K562 (cell line): Measurements from ENCODE around the gene FSTL4. TPM values are rescaled to one million over a fixed set of nuclear protein-coding genes. Genes with fewer than 3 reads are reported as not detected.
A peak's percentile ranks its signal among the peaks of the same experiment; 100 is the strongest.

ENCODE experiments used
- ATAC-seq: fragments of 200-7000 bp; cut with Tn5 transposase; 3 replicates; pipeline ENCODE4 v1.9.1; 2020; ENCODE audit warnings: moderate library complexity
- BruUV-seq: library from RNA; stranded (reverse); fragments of 400-500 nt; replicated peaks from 2 replicates; lab custom pipeline; 2021; lab: Mats Ljungman, UMichigan
- CTCF ChIA-PET: fragments of 300-600 bp; formaldehyde crosslinking; extraction: SDS; loops from one replicate; lab custom pipeline; 2021; ENCODE audit warnings: low intra/inter-chr PET ratio; lab: Yijun Ruan, JAX
- POLR2A ChIA-PET: fragments of 300-600, 350-650 bp; sonication (Branson Sonifier 250); formaldehyde crosslinking; extraction: SDS; loops from one replicate; lab custom pipeline; 2021; ENCODE audit warnings: antibody characterized with exemption, inconsistent platforms; lab: Yijun Ruan, JAX
- DNase-seq, 4 experiments: peaks; one replicate each; pipeline versions ENCODE4 v3.0.0 to v3.0.0-alpha.2; 2011 to 2018; ENCODE audit warnings: low spot score in 3 of 4, mixed read lengths in 3 of 4; ENCODE audit errors: extremely low read depth in 1 of 4
- FAIRE-seq: peaks from 2 replicates; lab custom pipeline; 2011; peaks lifted over from hg19 to GRCh38; lab: Jason Lieb, UNC
- H2AFZ ChIP-seq: 2 replicates; pipeline ENCODE4 v1.6.0; 2011; ENCODE audit warnings: low read depth, low read length, control low read depth, inconsistent platforms
- H3K27ac ChIP-seq: fragments of 200-600 bp; 3 replicates; pipeline ENCODE4 v1.8.0; 2011; ENCODE audit warnings: low read depth, mild to moderate bottlenecking, control low read depth, inconsistent platforms, low read length, moderate library complexity, mixed read lengths; ENCODE audit errors: extremely low read depth
- H3K27me3 ChIP-seq, 2 experiments: fragments of 300-600 bp in 1 of 2; 2 replicates in 1 of 2; 3 replicates in 1 of 2; pipeline versions ENCODE4 v1.6.0 to v1.8.0; 2011; ENCODE audit warnings: inconsistent platforms in 2 of 2, low read length in 2 of 2, mild to moderate bottlenecking in 1 of 2, mixed read lengths in 1 of 2, moderate library complexity in 1 of 2; ENCODE audit not compliant: control insufficient read depth in 2 of 2, insufficient read depth in 2 of 2
- H3K36me3 ChIP-seq: fragments of 300-600 bp; 3 replicates; pipeline ENCODE4 v1.8.0; 2011; ENCODE audit warnings: mild to moderate bottlenecking, low read length, inconsistent platforms; ENCODE audit not compliant: control insufficient read depth, insufficient read depth
- H3K4me1 ChIP-seq, 2 experiments: fragments of 200-600 bp in 1 of 2; replicated peaks in 1 of 2; 2 replicates in 1 of 2; 3 replicates in 1 of 2; pipeline versions ENCODE4 v1.5.1 to v1.8.0; 2011; ENCODE audit warnings: inconsistent platforms in 2 of 2, low read length in 2 of 2, mild to moderate bottlenecking in 1 of 2, mixed read lengths in 1 of 2, moderate library complexity in 1 of 2; ENCODE audit not compliant: control insufficient read depth in 2 of 2, insufficient read depth in 2 of 2
- H3K4me2 ChIP-seq: 2 replicates; pipeline ENCODE4 v1.6.1; 2011; ENCODE audit warnings: low read length, control low read depth, inconsistent platforms, mixed read lengths; ENCODE audit not compliant: insufficient read depth
- H3K4me3 ChIP-seq: fragments of 200-600 bp; sonication (generic), shearing (Covaris generic); 2 replicates; pipeline ENCODE4 v1.5.1; 2016; ENCODE audit warnings: control low read depth, inconsistent platforms
- H3K79me2 ChIP-seq: fragments of 200-600 bp; 3 replicates; pipeline ENCODE4 v1.8.0; 2011; ENCODE audit warnings: low read length, inconsistent platforms; ENCODE audit not compliant: control insufficient read depth, insufficient read depth
- H3K9ac ChIP-seq, 2 experiments: 2 replicates each; pipeline versions ENCODE4 v1.6.0 to v1.6.1; 2011; ENCODE audit warnings: low read depth in 2 of 2, low read length in 2 of 2, control low read depth in 1 of 2, inconsistent platforms in 1 of 2, mild to moderate bottlenecking in 1 of 2, mixed read lengths in 1 of 2; ENCODE audit not compliant: insufficient read depth in 1 of 2
- H3K9me1 ChIP-seq: one replicate; pipeline ENCODE4 v1.6.0; 2011; ENCODE audit warnings: inconsistent platforms, mild to moderate bottlenecking, low read length, moderate library complexity; ENCODE audit not compliant: control insufficient read depth, insufficient read depth
- H3K9me3 ChIP-seq: replicated peaks from 2 replicates; pipeline ENCODE4 v1.5.1; 2011; ENCODE audit warnings: low read depth, low read length, inconsistent platforms; ENCODE audit not compliant: control insufficient read depth, insufficient read depth
- H4K20me1 ChIP-seq: replicated peaks from 2 replicates; pipeline ENCODE4 v1.6.1; 2011; ENCODE audit warnings: low read length, inconsistent platforms, mixed read lengths; ENCODE audit not compliant: control insufficient read depth, insufficient read depth
- ATF1 ChIP-seq, 2 experiments: fragments of 450-650 bp in 1 of 2; IDR thresholded peaks; 2 replicates each; pipeline ENCODE4 v1.6.1; 2016; ENCODE audit warnings: missing compliant biosample characterization in 1 of 2, missing genetic modification characterization in 1 of 2
- CHD2 ChIP-seq: IDR thresholded peaks from 2 replicates; pipeline ENCODE4 v1.6.1; 2011; ENCODE audit warnings: low read depth, low read length
- ETV1 ChIP-seq: fragments of 450-650 bp; conservative IDR thresholded peaks from 2 replicates; pipeline ENCODE4 v1.6.1; 2016; ENCODE audit warnings: missing genetic modification characterization, control low read depth, low read depth, missing compliant biosample characterization
- FOXJ2 ChIP-seq: fragments of 200-800 bp; sonication (Bioruptor generic); IDR thresholded peaks from 2 replicates; pipeline ENCODE4 v1.6.1; 2016; ENCODE audit warnings: missing genetic modification characterization, missing compliant biosample characterization
- NEUROD1 ChIP-seq: fragments of 150-350 bp; IDR thresholded peaks from 2 replicates; pipeline ENCODE4 v1.6.1; 2014; ENCODE audit warnings: borderline replicate concordance, low read length, low read depth; ENCODE audit not compliant: partially characterized antibody
- SPI1 ChIP-seq: IDR thresholded peaks from 2 replicates; pipeline ENCODE4 v1.6.1; 2011; ENCODE audit warnings: low read depth, low read length, control low read depth, borderline replicate concordance
- TFE3 ChIP-seq: fragments of 450-650 bp; formaldehyde crosslinking; IDR thresholded peaks from 2 replicates; pipeline ENCODE4 v1.4.0; 2020; ENCODE audit warnings: mild to moderate bottlenecking, mixed read lengths
- ZNF76 ChIP-seq: fragments of 250-450 bp; sonication (Bioruptor Pico); IDR thresholded peaks from 2 replicates; pipeline ENCODE4 v1.4.0; 2020; ENCODE audit warnings: mild to moderate bottlenecking, moderate library complexity, borderline replicate concordance
- ZNF830 ChIP-seq: fragments of 250-450 bp; sonication (Bioruptor Pico); IDR thresholded peaks from 2 replicates; pipeline ENCODE4 v1.5.0; 2021; ENCODE audit warnings: mild to moderate bottlenecking
- WGBS: fragments of 100-300 bp; shearing (Covaris generic); methylation state at CpG from one replicate; pipeline ENCODE4 v1.1.6; 2016; ENCODE audit warnings: low coverage, mixed read lengths; ENCODE audit not compliant: insufficient coverage; ENCODE audit errors: missing lambda C conversion rate; 5-methylcytosine and 5-hydroxymethylcytosine counted together
- in situ Hi-C: fragments of 300-500 bp; cut with MboI; formaldehyde crosslinking; loops from 4 replicates; pipeline ENCODE4 v1.15.0; 2018; ENCODE audit warnings: inconsistent platforms, mixed read lengths
- intact Hi-C: fragments of 100-400 bp; cut with micrococcal nuclease; formaldehyde crosslinking; loops from 2 replicates; pipeline ENCODE4 v1.14.2; 2022
- polyA plus RNA-seq, 8 experiments: library from polyadenylated mRNA; depleted of rRNA in 4 of 8; stranded (reverse) in 5 of 8; unstranded in 3 of 8; fragments of >200 nt; fragmentation: Nextera tagmentation in 2 of 8; fragmentation: Illumina TruSeq in 1 of 8; extraction: Ambion mirVana in 2 of 8; extraction: Trizol in 1 of 8; gene quantifications; 2 replicates each; pipeline versions ENCODE4 v1.2.1 to v1.2.3, GENCODE V29; 2011 to 2014; ENCODE audit warnings: inconsistent platforms in 1 of 8, missing spikeins in 1 of 8
- total RNA-seq, 7 experiments: library from RNA; depleted of rRNA in 6 of 7; stranded (reverse); fragments of >200 nt in 6 of 7; fragmentation: Illumina TruSeq in 2 of 7; extraction: Trizol in 2 of 7; gene quantifications; 2 replicates each; pipeline versions ENCODE4 v1.2.1 to v1.2.3, GENCODE V29; 2011 to 2021; ENCODE audit warnings: low replicate concordance in 1 of 7
- TF ChIP-seq, protein P1 (sequence below), 2 experiments: IDR thresholded peaks in 1 of 2; conservative IDR thresholded peaks in 1 of 2; 2 replicates each; pipeline ENCODE4 v1.6.1; 2016; ENCODE audit warnings: low read depth in 2 of 2, mild to moderate bottlenecking in 1 of 2, missing compliant biosample characterization in 1 of 2, missing genetic modification characterization in 1 of 2, moderate library complexity in 1 of 2
- TF ChIP-seq, protein P2 (sequence below): sonication (generic); formaldehyde crosslinking; IDR thresholded peaks from 2 replicates; pipeline ENCODE4 v1.8.0; 2022; ENCODE audit warnings: mild to moderate bottlenecking, missing genetic modification reagents, borderline replicate concordance

FSTL4 gene
- total and polyA plus RNA-seq, 9 of the 15 experiments (the other 6 are each of a cell fraction or from before 2014, with no cell fraction given) = 0.08 to 0.18 (median 0.10) TPM; not detected in 5

- CTCF ChIA-PET = no interaction called here
- Histone ChIP-seq H3K9ac (no peak overlapping the region), H3K9me3 (no peaks in the 10 kb centered on the region), H2AFZ (no peak overlapping the region), H3K36me3 (no peaks in the 10 kb centered on the region), H3K27me3 (peaks cover 0 to 24% of the 10 kb centered on the region in 2 experiments; a peak in 3 of 5 replicates), H3K9me1 (no peaks in the 10 kb centered on the region), H3K4me1 (no peaks in the 10 kb centered on the region), H3K27ac (no peak overlapping the region), H3K4me3 (no peak overlapping the region), H4K20me1 (no peaks in the 10 kb centered on the region), H3K79me2 (no peaks in the 10 kb centered on the region), H3K4me2 (no peak overlapping the region)
- POLR2A ChIA-PET = interaction anchor here (0.6 to 1.6 kb wide), 3 partner anchors 12 to 531 kb away, joined by 3 to 6 read pairs (median 4); no protein-coding TSS in a partner anchor
- intact Hi-C loops = no loop called here
- no TSS peak for BruUV-seq
- FAIRE-seq (no peak), ATAC-seq (0 out of 3 replicates have a peak, but pooled peaks have one; percentile 23), DNase-seq (no peak)
- in situ Hi-C loops = no loop called here
- 0% methylated on average over 7 of the region's 7 CpGs for WGBS
- TF ChIP-seq ZNF76 (CRISPR knock-in tag) (no peak), SPI1 (peak; percentile 32; the same call in 1 of the 2 replicates), CHD2 (no peak), ATF1 (CRISPR knock-in tag; IDR thresholded peaks at IDR 0.05) (no peak), ATF1 (tag; IDR thresholded peaks at IDR 0.05) (no peak), ZNF830 (CRISPR knock-in tag) (no peak), NEUROD1 (no peak), TFE3 (CRISPR knock-in tag) (peak; percentile 63), FOXJ2 (no peak), ETV1 (tag) (no peak)
- TF ChIP-seq, protein P1, sequence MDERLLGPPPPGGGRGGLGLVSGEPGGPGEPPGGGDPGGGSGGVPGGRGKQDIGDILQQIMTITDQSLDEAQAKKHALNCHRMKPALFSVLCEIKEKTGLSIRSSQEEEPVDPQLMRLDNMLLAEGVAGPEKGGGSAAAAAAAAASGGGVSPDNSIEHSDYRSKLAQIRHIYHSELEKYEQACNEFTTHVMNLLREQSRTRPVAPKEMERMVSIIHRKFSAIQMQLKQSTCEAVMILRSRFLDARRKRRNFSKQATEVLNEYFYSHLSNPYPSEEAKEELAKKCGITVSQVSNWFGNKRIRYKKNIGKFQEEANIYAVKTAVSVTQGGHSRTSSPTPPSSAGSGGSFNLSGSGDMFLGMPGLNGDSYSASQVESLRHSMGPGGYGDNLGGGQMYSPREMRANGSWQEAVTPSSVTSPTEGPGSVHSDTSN (CRISPR knock-in tag; IDR thresholded peaks at IDR 0.05; ENCODE audit: low read depth) = no peak
- TF ChIP-seq, protein P1 (tag; conservative IDR thresholded peaks at IDR 0.05; ENCODE audit: low read depth) = peak; percentile 40; the same call in 1 of the 2 replicates
- TF ChIP-seq, protein P2, sequence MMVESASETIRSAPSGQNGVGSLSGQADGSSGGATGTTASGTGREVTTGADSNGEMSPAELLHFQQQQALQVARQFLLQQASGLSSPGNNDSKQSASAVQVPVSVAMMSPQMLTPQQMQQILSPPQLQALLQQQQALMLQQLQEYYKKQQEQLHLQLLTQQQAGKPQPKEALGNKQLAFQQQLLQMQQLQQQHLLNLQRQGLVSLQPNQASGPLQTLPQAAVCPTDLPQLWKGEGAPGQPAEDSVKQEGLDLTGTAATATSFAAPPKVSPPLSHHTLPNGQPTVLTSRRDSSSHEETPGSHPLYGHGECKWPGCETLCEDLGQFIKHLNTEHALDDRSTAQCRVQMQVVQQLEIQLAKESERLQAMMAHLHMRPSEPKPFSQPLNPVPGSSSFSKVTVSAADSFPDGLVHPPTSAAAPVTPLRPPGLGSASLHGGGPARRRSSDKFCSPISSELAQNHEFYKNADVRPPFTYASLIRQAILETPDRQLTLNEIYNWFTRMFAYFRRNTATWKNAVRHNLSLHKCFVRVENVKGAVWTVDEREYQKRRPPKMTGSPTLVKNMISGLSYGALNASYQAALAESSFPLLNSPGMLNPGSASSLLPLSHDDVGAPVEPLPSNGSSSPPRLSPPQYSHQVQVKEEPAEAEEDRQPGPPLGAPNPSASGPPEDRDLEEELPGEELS (CRISPR knock-in tag) = no peak
These were observed 326.7 kb downstream of the FSTL4 start for GRCh38 chr5:133285583-133286021.
